ENCODE measurements around the gene KRT7.
"Not testable (repeated sequence)": the region's sequence is repeated elsewhere in the genome, so short reads cannot be mapped to it uniquely, and the experiment has no call there.

KRT7 gene

GRCh38 chr12:52231305-52232202 is 1.5 kb upstream of the KRT7 start:
- DNase-seq = no peak

GRCh38 chr12:52232203-52232673 is 805 bp upstream of the KRT7 start:
- no peak for DNase-seq

GRCh38 chr12:52233462-52234207 is 592 bp downstream of the KRT7 start:
- no peak for DNase-seq

- DNase-seq = no peak
These were observed 1.3 kb downstream of the KRT7 start for GRCh38 chr12:52234223-52234810.

- no peak for DNase-seq
These were observed 2.1 kb downstream of the KRT7 start for GRCh38 chr12:52235001-52235764.

- DNase-seq = peak; percentile 89
These were observed 2.8 kb downstream of the KRT7 start for GRCh38 chr12:52235822-52236361.

GRCh38 chr12:52236386-52237050 is 3.5 kb downstream of the KRT7 start:
- no peak for DNase-seq

GRCh38 chr12:52238207-52238840 is 5.3 kb downstream of the KRT7 start:
- no peak for DNase-seq

- no peak for DNase-seq
These were observed 6.0 kb downstream of the KRT7 start for GRCh38 chr12:52238916-52239646.

GRCh38 chr12:52239767-52240166 is 6.7 kb downstream of the KRT7 start:
- no peak for DNase-seq

- not testable (repeated sequence) for DNase-seq
These were observed 7.2 kb downstream of the KRT7 start for GRCh38 chr12:52240247-52240646.

- no peak for DNase-seq
These were observed 8.3 kb downstream of the KRT7 start for GRCh38 chr12:52241205-52241842.

- DNase-seq = no peak
These were observed 9.6 kb downstream of the KRT7 start for GRCh38 chr12:52242442-52243258.

- DNase-seq = peak; percentile 36
These were observed 10.3 kb downstream of the KRT7 start for GRCh38 chr12:52243259-52243855.

GRCh38 chr12:52243856-52244614 is 11.0 kb downstream of the KRT7 start:
- DNase-seq = peak; percentile 81

GRCh38 chr12:52244615-52244994 is 11.6 kb downstream of the KRT7 start:
- no peak for DNase-seq

GRCh38 chr12:52245259-52245961 is 12.4 kb downstream of the KRT7 start:
- peak; percentile 75 for DNase-seq

Data from NCI-H2029 (cell line).